T-helper 1 cell treated with Interleukin-12 subunit alpha and Interleukin-12 subunit beta and Interleukin-4 antibody, amounts not matched to agents 30 μg/mL and 1 μg/mL, for 36 hours (primary cell): ENCODE results near the gene KCNH3.

ENCODE experiments used
- H3K27ac Mint-ChIP-seq: one replicate; pipeline ENCODE4 v1.8.0; 2021; ENCODE audit warnings: mild to moderate bottlenecking, mixed read lengths
- H3K27me3 Mint-ChIP-seq: one replicate; pipeline ENCODE4 v1.8.0; 2021; ENCODE audit warnings: low read depth, mixed read lengths
- H3K36me3 Mint-ChIP-seq: one replicate; pipeline ENCODE4 v1.8.0; 2021; ENCODE audit warnings: low read depth, mixed read lengths
- H3K4me1 Mint-ChIP-seq: one replicate; pipeline ENCODE4 v1.8.0; 2021; ENCODE audit warnings: low read depth, mixed read lengths
- H3K4me3 Mint-ChIP-seq: one replicate; pipeline ENCODE4 v1.8.0; 2021; ENCODE audit warnings: mild to moderate bottlenecking, moderate library complexity, mixed read lengths
- H3K9me3 Mint-ChIP-seq: one replicate; pipeline ENCODE4 v1.8.0; 2021; ENCODE audit warnings: mixed read lengths

Gene KCNH3

DNA sequence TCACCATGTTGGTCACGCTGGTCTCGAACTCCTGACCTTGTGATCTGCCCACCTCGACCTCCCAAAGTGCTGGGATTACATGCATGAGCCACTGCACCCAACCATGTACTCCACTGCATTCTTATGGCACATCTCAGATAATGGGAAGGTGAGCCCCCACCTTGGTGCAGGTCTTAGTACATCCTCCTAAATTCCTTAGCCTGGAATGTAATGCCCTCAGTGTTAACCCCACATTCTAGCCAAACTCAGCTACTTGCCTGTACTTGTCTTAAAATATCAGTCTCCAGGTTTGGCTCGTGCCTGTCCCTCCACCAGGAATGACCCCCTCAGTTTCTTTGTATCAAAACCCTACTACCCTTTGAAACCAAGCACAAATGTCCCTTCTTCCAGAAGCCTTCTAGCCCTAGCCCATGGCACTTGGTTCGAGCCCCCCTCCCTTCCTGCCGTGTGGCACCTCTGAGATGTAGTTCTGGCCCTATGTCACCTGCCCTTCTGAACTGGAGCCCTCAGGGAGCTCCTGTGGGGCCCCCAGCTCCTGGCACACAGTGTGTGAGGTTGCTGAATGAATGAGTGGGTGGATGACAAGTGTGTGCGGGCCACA is 8.4 kb downstream of the KCNH3 start:
- Mint-ChIP-seq H3K27ac (no peak overlapping the region), H3K4me1 (peaks cover 5% of the 10 kb centered on the region), H3K36me3 (no peaks in the 10 kb centered on the region), H3K9me3 (no peaks in the 10 kb centered on the region), H3K27me3 (peaks cover 35% of the 10 kb centered on the region), H3K4me3 (peak overlapping the region; percentile 5)

GRCh38 chr12:49548481-49548821 is 9.6 kb downstream of the KCNH3 start:
- Mint-ChIP-seq H3K27ac (no peak overlapping the region), H3K9me3 (no peaks in the 10 kb centered on the region), H3K27me3 (peaks cover 36% of the 10 kb centered on the region), H3K4me1 (peaks cover 1% of the 10 kb centered on the region), H3K36me3 (no peaks in the 10 kb centered on the region), H3K4me3 (no peak overlapping the region)

- Mint-ChIP-seq H3K36me3 (no peaks in the 10 kb centered on the region), H3K4me3 (peak overlapping the region; percentile 65), H3K27ac (no peak overlapping the region), H3K9me3 (no peaks in the 10 kb centered on the region), H3K4me1 (peaks cover 1% of the 10 kb centered on the region), H3K27me3 (peaks cover 36% of the 10 kb centered on the region)
Measured at GRCh38 chr12:49548822-49549648, 10.2 kb downstream of the KCNH3 start.

GRCh38 chr12:49549735-49550692 is 11.2 kb downstream of the KCNH3 start:
- Mint-ChIP-seq H3K9me3 (no peaks in the 10 kb centered on the region), H3K27me3 (peaks cover 30% of the 10 kb centered on the region), H3K4me1 (peaks cover 1% of the 10 kb centered on the region), H3K36me3 (no peaks in the 10 kb centered on the region), H3K27ac (no peak overlapping the region), H3K4me3 (no peak overlapping the region)

- peaks cover 27% of the 10 kb centered on the region for H3K27me3 Mint-ChIP-seq
- H3K36me3 Mint-ChIP-seq = no peaks in the 10 kb centered on the region
- H3K9me3 Mint-ChIP-seq = no peaks in the 10 kb centered on the region
- H3K4me3 Mint-ChIP-seq = no peak overlapping the region
- peaks cover 1% of the 10 kb centered on the region for H3K4me1 Mint-ChIP-seq
- H3K27ac Mint-ChIP-seq = no peak overlapping the region
Measured at GRCh38 chr12:49550693-49551252, 11.9 kb downstream of the KCNH3 start.

DNA sequence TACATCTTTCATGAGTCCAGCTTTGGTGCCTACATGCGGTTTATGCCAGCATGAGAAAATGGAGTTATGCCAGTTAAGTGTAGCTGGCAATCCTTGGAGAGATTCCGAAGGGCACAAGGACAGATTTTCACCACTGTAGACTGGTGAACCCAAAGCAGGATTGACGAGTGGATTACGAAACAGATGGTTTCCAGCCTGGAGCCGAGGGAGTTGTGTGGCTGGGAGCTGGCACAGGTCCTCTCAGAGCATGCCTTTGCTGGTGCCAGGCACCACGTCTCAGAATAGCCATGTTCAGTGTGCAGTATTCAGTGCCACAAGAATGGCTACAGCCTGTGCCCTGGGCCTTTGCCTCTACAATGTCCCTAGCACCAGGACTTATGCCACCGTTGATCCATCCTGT is 13.2 kb downstream of the KCNH3 start:
- H3K27ac Mint-ChIP-seq = no peak overlapping the region
- H3K4me3 Mint-ChIP-seq = no peak overlapping the region
- H3K27me3 Mint-ChIP-seq = peaks cover 25% of the 10 kb centered on the region

GRCh38 chr12:49552425-49552824 is 13.6 kb downstream of the KCNH3 start:
- no peaks in the 10 kb centered on the region for H3K9me3 Mint-ChIP-seq
- no peak overlapping the region for H3K4me3 Mint-ChIP-seq
- H3K27ac Mint-ChIP-seq = peak overlapping the region; percentile 6
- H3K27me3 Mint-ChIP-seq = peaks cover 25% of the 10 kb centered on the region
- peaks cover 1% of the 10 kb centered on the region for H3K4me1 Mint-ChIP-seq
- peaks cover 5% of the 10 kb centered on the region for H3K36me3 Mint-ChIP-seq

More for the DNA sequence above, 13.2 kb downstream of the KCNH3 start:
- Mint-ChIP-seq H3K9me3 (no peaks in the 10 kb centered on the region), H3K4me1 (peaks cover 1% of the 10 kb centered on the region), H3K36me3 (peaks cover 5% of the 10 kb centered on the region)

- H3K36me3 Mint-ChIP-seq = peaks cover 5% of the 10 kb centered on the region
- peak overlapping the region; percentile 6 for H3K27ac Mint-ChIP-seq
- H3K9me3 Mint-ChIP-seq = no peaks in the 10 kb centered on the region
- peaks cover 24% of the 10 kb centered on the region for H3K27me3 Mint-ChIP-seq
- H3K4me1 Mint-ChIP-seq = peaks cover 1% of the 10 kb centered on the region
- no peak overlapping the region for H3K4me3 Mint-ChIP-seq
Measured at GRCh38 chr12:49552899-49553298, 14.1 kb downstream of the KCNH3 start.

DNA sequence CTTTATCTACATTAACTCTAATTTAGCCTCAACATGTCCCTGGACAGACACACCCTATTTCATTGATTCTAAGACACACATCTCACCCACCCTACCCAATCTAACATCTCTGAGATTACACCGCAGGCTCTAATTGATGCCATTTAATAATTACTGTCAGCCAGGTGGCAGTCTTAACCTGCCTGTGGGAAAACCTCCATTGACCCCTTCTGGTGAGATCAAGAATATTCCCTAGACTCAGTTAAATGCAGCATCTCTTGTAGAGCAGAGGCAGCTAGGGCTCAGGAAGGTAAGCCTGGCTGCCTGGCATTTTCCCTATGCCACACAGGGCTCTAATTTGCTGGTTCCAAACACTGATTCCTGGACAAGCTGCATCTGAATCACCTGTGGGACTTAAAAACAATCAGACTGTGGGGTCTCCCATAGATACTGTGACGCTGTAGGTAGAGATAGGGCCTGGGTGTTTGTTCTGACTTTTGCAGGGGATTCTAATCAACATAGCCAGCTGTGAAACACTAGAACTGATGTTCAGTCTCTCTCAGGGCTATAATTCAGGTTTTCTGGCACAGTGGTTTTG is 14.8 kb downstream of the KCNH3 start:
- Mint-ChIP-seq H3K4me1 (no peaks in the 10 kb centered on the region), H3K27ac (no peak overlapping the region), H3K4me3 (no peak overlapping the region)

DNA sequence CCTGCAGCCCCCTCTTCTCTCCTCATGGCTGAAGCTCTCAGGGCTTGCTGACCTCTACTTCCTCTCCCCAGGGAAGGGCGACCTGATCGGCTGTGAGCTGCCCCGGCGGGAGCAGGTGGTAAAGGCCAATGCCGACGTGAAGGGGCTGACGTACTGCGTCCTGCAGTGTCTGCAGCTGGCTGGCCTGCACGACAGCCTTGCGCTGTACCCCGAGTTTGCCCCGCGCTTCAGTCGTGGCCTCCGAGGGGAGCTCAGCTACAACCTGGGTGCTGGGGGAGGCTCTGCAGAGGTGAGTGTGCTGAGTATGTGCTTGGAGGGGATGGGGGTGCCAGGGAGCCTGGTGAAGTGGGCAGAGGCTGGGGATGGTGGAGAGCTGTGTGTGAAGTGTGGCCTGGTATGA is 15.4 kb downstream of the KCNH3 start:
- Mint-ChIP-seq H3K9me3 (no peaks in the 10 kb centered on the region), H3K4me3 (no peak overlapping the region), H3K27me3 (peaks cover 14% of the 10 kb centered on the region), H3K36me3 (peaks cover 14% of the 10 kb centered on the region), H3K27ac (no peak overlapping the region), H3K4me1 (no peaks in the 10 kb centered on the region)

More for the DNA sequence above, 14.8 kb downstream of the KCNH3 start:
- Mint-ChIP-seq H3K36me3 (peaks cover 10% of the 10 kb centered on the region), H3K27me3 (peaks cover 17% of the 10 kb centered on the region), H3K9me3 (no peaks in the 10 kb centered on the region)

DNA sequence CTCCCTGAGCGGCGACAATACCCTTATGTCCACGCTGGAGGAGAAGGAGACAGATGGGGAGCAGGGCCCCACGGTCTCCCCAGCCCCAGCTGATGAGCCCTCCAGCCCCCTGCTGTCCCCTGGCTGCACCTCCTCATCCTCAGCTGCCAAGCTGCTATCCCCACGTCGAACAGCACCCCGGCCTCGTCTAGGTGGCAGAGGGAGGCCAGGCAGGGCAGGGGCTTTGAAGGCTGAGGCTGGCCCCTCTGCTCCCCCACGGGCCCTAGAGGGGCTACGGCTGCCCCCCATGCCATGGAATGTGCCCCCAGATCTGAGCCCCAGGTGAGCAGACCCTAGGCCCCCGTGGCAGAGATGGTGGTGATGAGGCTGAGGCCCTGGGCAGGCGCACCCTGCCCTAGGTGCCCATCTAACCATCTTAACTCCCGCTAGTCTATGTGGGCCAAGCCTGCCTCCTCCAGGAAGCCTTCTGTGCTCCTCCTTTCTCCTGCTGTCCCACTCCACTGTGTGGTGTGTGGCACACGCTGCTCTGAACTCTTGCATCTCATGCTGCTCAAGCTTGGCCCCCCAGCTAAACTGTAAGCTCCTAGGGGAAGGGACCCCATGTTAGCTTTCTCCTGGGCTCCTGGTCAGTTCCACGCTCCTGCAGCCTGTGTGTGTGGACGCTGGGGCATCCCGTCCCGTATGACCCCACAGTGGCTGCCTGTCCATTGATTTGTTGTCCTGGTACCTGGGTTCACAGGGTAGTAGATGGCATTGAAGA is 17.0 kb downstream of the KCNH3 start:
- H3K9me3 Mint-ChIP-seq = no peaks in the 10 kb centered on the region

GRCh38 chr12:49556391-49557186 is 17.8 kb downstream of the KCNH3 start:
- Mint-ChIP-seq H3K4me1 (peaks cover 6% of the 10 kb centered on the region), H3K27me3 (peaks cover 5% of the 10 kb centered on the region), H3K9me3 (no peaks in the 10 kb centered on the region), H3K36me3 (peaks cover 23% of the 10 kb centered on the region), H3K27ac (no peak overlapping the region), H3K4me3 (no peak overlapping the region)

More for the DNA sequence above, 17.0 kb downstream of the KCNH3 start:
- Mint-ChIP-seq H3K4me3 (no peak overlapping the region), H3K4me1 (peaks cover 4% of the 10 kb centered on the region), H3K27ac (no peak overlapping the region), H3K27me3 (peaks cover 5% of the 10 kb centered on the region), H3K36me3 (peaks cover 21% of the 10 kb centered on the region)
